Left lobe of liver (tissue), 2 donors: ENCODE results near the gene CEP192. TPM values are rescaled to one million over a fixed set of nuclear protein-coding genes. Genes with fewer than 3 reads are reported as not detected.

Experiments
- ATAC-seq: fragments of 200-7000 bp; cut with Tn5 transposase; one replicate; pipeline ENCODE4 v1.9.1; 2020; ENCODE audit warnings: mild to moderate bottlenecking, moderate library complexity
- DNase-seq: peaks from one replicate; pipeline ENCODE4 v3.0.0-alpha.2; 2020; ENCODE audit warnings: low spot score
- total RNA-seq: library from RNA; stranded (reverse); gene quantifications from one replicate; pipeline ENCODE4 v1.2.1, GENCODE V29; 2021
- donor health status: DM: no; HTN: no; CAD: no; lungs with moderate emphysema.
- donor health status: DM: no; HTN: yes; CAD: no.

Gene CEP192
- total RNA-seq, 1 donor from 2014 or later: 9.5 TPM

- ATAC-seq (no peak), DNase-seq (no peak)
These were observed 147.4 kb downstream of the CEP192 start for GRCh38 chr18:13138420-13139139.

- DNase-seq (no peak), ATAC-seq (peak; percentile 41)
These were observed 148.8 kb downstream of the CEP192 start for GRCh38 chr18:13139885-13140450.

GRCh38 chr18:13141209-13141608 is 150.0 kb downstream of the CEP192 start:
- DNase-seq (no peak), ATAC-seq (no peak)

- DNase-seq (no peak), ATAC-seq (no peak)
These were observed 154.6 kb downstream of the CEP192 start for GRCh38 chr18:13145636-13146190.

GRCh38 chr18:13147130-13147529 is 156.0 kb downstream of the CEP192 start:
- ATAC-seq: no peak
- DNase-seq: no peak

- no peak for ATAC-seq
- no peak for DNase-seq
These were observed 160.5 kb downstream of the CEP192 start for GRCh38 chr18:13151656-13152055.

GRCh38 chr18:13158428-13158827 is 167.3 kb downstream of the CEP192 start:
- no peak for DNase-seq

GRCh38 chr18:13159579-13159978 is 168.4 kb downstream of the CEP192 start:
- DNase-seq (no peak), ATAC-seq (peak; percentile 97)

More at GRCh38 chr18:13158428-13158827, 167.3 kb downstream of the CEP192 start:
- no peak for ATAC-seq

- ATAC-seq (no peak), DNase-seq (no peak)
These were observed 170.2 kb downstream of the CEP192 start for GRCh38 chr18:13161276-13161899.

- no peak for DNase-seq
- no peak for ATAC-seq
These were observed 172.2 kb downstream of the CEP192 start for GRCh38 chr18:13163167-13163927.

- no peak for DNase-seq
- ATAC-seq: no peak
These were observed 173.2 kb downstream of the CEP192 start for GRCh38 chr18:13164406-13164805.

- no peak for ATAC-seq
- DNase-seq: no peak
These were observed 174.7 kb downstream of the CEP192 start for GRCh38 chr18:13165636-13166423.

- no peak for ATAC-seq
- no peak for DNase-seq
These were observed 182.5 kb downstream of the CEP192 start for GRCh38 chr18:13173578-13174145.

Other genes starting within 250 kb of the CEP192 start
- gene PTPN2, start 107.1 kb upstream of the CEP192 start, total RNA-seq: 9.9 TPM
- gene SEH1L, start 43.4 kb upstream of the CEP192 start, total RNA-seq: 18.7 TPM
- gene LDLRAD4, start 227.4 kb downstream of the CEP192 start, total RNA-seq: 41.9 TPM